Measurements from ENCODE around the gene TBCA. TPM values are rescaled to one million over a fixed set of nuclear protein-coding genes. Genes with fewer than 3 reads are reported as not detected.

TBCA gene
- total RNA-seq, 1 experiment from 2014 or later = 302 TPM

GRCh38 chr5:77709993-77710685 lies 66.0 kb downstream of the TBCA start:
- DNase-seq (ENCODE audit: low read depth, low spot score) (no peak), ATAC-seq (no peak)
- peaks cover 24% of the 10 kb centered on the region for H3K36me3 ChIP-seq (ENCODE audit: control insufficient read depth, insufficient read depth, low read length)
- ChIA-PET POLR2A (interaction anchor here (0.6 kb wide), 1 partner anchor 43 kb away, joined by 3 read pairs; no protein-coding TSS in a partner anchor), CTCF (no interaction called here)
- TF ChIP-seq TCF7L2 (IDR thresholded peaks at IDR 0.05; ENCODE audit: low read depth, low read length) (no peak), REST (IDR thresholded peaks at IDR 0.05; ENCODE audit: insufficient read depth in 1 of 2, low read depth in 2 of 2, low read length in 1 of 2) (no peak), CTCF (IDR thresholded peaks at IDR 0.05) (no peak), POLR2AphosphoS5 (IDR thresholded peaks at IDR 0.05; ENCODE audit: low read depth, low read length) (no peak), SIN3A (IDR thresholded peaks at IDR 0.05; ENCODE audit: borderline replicate concordance, insufficient read depth, low read depth, low read length) (no peak)
- no peaks in the 10 kb centered on the region for H3K27me3 ChIP-seq (ENCODE audit: control insufficient read depth, insufficient read depth, low read length)
- no peak overlapping the region for H3K27ac ChIP-seq (ENCODE audit: low read length)
- no TSS peak for BruUV-seq (replicated peaks)
- intact Hi-C loops (cut with micrococcal nuclease; ENCODE audit: unreplicated experiment) (no loop called here), in situ Hi-C loops (cut with HindIII; ENCODE audit: low pct_unique_long_range_greater_than_20kb, low sequenced_read_pairs) (no loop called here)
- no peaks in the 10 kb centered on the region for H3K9me3 ChIP-seq (ENCODE audit: control insufficient read depth, insufficient read depth, low read depth, low read length)
- H3K4me1 ChIP-seq (ENCODE audit: control insufficient read depth, insufficient read depth, low read length) = no peaks in the 10 kb centered on the region
- no peak overlapping the region for H3K4me3 ChIP-seq (ENCODE audit: low read depth in 2 of 2, low read length in 2 of 2)

GRCh38 chr5:77709340-77709739 lies 66.8 kb downstream of the TBCA start:
- peaks cover 29% of the 10 kb centered on the region for H3K36me3 ChIP-seq (ENCODE audit: control insufficient read depth, insufficient read depth, low read length)
- DNase-seq (ENCODE audit: low read depth, low spot score) = no peak
- no peak for ATAC-seq
- TF ChIP-seq REST (IDR thresholded peaks at IDR 0.05; ENCODE audit: insufficient read depth in 1 of 2, low read depth in 2 of 2, low read length in 1 of 2) (no peak), POLR2AphosphoS5 (IDR thresholded peaks at IDR 0.05; ENCODE audit: low read depth, low read length) (no peak), CTCF (IDR thresholded peaks at IDR 0.05) (no peak), TCF7L2 (IDR thresholded peaks at IDR 0.05; ENCODE audit: low read depth, low read length) (no peak), SIN3A (IDR thresholded peaks at IDR 0.05; ENCODE audit: borderline replicate concordance, insufficient read depth, low read depth, low read length) (no peak)
- POLR2A ChIA-PET = no interaction called here
- no TSS peak for BruUV-seq (replicated peaks)
- intact Hi-C loops (cut with micrococcal nuclease; ENCODE audit: unreplicated experiment) (no loop called here), in situ Hi-C loops (cut with HindIII; ENCODE audit: low pct_unique_long_range_greater_than_20kb, low sequenced_read_pairs) (no loop called here)
- no peak overlapping the region for H3K4me3 ChIP-seq (ENCODE audit: low read depth in 2 of 2, low read length in 2 of 2)
- H3K27me3 ChIP-seq (ENCODE audit: control insufficient read depth, insufficient read depth, low read length) = no peaks in the 10 kb centered on the region
- no peaks in the 10 kb centered on the region for H3K4me1 ChIP-seq (ENCODE audit: control insufficient read depth, insufficient read depth, low read length)
- H3K9me3 ChIP-seq (ENCODE audit: control insufficient read depth, insufficient read depth, low read depth, low read length) = no peaks in the 10 kb centered on the region
- CTCF ChIA-PET = no interaction called here
- H3K27ac ChIP-seq (ENCODE audit: low read length) = no peak overlapping the region

All from Panc1 (cell line).